Activated T-cell treated with anti-CD3 and anti-CD28 coated beads for 48 hours (primary cell): Measurements from ENCODE around the gene RRAS.

ENCODE experiments used
- DNase-seq: peaks from one replicate; pipeline ENCODE4 v3.0.0-alpha.2; 2020; ENCODE audit warnings: low read depth

Gene RRAS

DNA sequence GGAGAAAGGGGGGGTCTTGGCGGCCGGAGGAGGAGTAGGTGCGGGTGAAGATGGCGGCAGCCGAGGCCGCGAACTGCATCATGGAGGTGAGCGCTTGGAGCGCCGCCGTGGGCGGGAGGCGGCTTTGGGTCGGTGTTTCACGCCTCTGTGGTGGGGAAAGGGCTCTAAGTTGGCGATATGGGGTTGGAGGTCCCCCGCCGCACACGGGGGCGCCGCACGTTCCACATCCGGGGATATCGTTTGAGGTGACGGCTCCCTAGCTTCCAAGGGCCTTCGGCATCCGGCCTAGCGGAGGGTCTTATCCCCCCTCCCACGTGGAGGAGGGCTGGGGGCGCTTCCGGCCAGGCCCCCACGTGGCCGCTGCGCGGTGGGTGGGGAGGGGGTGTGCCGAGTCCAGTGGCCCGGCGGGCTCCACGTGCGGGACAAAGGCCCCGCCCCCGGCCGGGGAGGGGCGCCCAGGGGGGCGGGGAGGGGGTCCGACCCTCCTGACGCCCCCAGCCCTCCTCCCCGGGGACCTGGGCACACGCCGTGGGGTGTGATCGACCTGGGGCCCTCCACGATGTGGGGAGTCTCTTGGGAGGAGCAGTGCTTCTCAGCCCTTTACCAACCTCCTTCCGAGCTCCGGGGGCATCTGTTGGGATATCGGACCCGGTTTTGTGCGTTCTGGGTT is 37.4 kb upstream of the RRAS start, which contains the start of gene PRMT1:
Gene PRMT1, plus strand, starts transcription at position 41 of the 670 bp plus-strand sequence. Its CDS starts 10 bp downstream, at position 51.
- peak; percentile 53 for DNase-seq

- DNase-seq = peak; percentile 97
Measured at GRCh38 chr19:49676784-49677230, 36.9 kb upstream of the RRAS start.

- DNase-seq = no peak
Measured at GRCh38 chr19:49676136-49676783, 36.3 kb upstream of the RRAS start.

GRCh38 chr19:49672131-49672919 is 32.4 kb upstream of the RRAS start:
- peak; percentile 70 for DNase-seq

GRCh38 chr19:49669516-49669915 is 29.6 kb upstream of the RRAS start:
- no peak for DNase-seq

DNA sequence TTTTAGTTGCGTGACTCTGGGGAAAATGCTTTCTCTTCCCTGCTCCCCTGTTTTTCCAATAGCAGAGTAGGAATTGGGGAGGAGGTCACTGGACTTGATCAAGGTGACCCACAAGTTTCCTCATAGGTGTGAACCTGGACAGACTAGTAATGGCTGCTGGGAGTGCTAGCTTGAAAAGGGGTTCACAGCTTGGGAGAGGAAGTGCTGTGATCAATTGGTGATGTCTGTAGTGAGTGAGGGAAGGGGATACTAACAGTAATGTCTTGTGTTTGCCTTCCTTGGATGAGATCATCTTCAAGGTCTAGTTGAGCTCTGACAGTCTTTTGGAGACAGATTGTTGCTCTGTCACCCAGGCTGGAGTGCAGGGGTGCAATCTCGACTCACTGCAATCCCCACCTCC is 27.5 kb upstream of the RRAS start:
- DNase-seq = no peak

DNA sequence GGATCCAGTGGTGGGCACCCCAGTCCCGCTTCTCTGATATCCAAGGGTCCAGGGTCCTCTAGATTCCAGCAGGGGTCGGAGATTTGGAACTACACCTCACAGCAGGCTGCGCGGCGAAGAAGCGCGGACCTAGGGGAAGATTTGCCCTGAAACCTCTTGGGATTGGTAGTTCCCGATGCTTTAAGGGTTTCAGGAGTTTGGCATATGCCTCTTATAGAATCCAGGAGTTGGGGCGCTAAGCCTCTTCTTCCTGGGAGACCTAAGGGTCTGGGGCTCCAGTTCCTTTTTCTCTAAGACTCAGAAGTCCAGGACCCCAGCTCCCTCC is 26.1 kb upstream of the RRAS start:
- DNase-seq = no peak

DNA sequence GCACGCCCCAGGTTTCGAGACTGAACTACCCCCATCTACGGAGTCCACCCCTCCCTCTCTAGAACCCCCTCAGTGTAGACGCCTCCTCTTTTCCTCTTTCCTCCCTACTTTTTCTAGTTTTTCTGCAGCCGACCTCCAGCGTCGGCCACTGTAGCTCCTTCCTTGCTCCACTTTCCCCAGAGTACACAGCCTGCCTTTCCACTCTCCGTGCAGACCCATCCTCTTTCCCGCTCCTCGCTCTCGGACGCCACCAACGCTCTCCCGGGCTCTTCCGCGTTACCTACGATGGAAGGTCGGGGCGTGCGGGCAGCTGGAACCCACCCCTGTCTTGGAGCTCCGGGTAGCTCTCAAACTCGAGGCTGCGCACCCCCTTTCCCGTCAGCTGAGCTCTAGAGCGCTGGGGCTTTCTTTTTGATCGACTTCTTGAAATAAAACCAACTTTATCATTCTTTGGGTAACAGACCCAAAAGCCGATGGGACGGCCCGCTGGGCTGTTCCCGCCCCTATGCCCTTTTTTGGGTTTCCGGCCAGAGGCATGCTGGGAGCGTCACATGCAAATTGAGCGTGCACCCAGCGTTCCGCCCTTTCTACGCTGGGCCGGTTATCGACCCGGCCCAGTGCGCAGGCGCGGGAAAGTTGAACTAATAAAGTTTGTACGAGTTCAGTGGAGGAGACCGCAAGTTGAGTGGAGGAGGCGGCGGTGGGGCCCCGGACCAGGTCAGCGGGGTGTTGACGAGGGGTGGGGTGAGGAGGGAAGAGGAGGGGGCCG is 25.6 kb upstream of the RRAS start, which contains the start of the genes BCL2L12 and IRF3:
Gene BCL2L12, plus strand, starts transcription at position 583 of the 769 bp plus-strand sequence. CDS start 760 bp downstream, outside the sequence.
Gene IRF3, minus strand, starts transcription at position 507 of the 769 bp plus-strand sequence. CDS start 1,019 bp downstream, outside the sequence.
- peak; percentile 98 for DNase-seq

- no peak for DNase-seq
Measured at GRCh38 chr19:49665036-49665350, 25.1 kb upstream of the RRAS start.

- peak; percentile 89 for DNase-seq
Measured at GRCh38 chr19:49664171-49665035, 24.5 kb upstream of the RRAS start.

DNA sequence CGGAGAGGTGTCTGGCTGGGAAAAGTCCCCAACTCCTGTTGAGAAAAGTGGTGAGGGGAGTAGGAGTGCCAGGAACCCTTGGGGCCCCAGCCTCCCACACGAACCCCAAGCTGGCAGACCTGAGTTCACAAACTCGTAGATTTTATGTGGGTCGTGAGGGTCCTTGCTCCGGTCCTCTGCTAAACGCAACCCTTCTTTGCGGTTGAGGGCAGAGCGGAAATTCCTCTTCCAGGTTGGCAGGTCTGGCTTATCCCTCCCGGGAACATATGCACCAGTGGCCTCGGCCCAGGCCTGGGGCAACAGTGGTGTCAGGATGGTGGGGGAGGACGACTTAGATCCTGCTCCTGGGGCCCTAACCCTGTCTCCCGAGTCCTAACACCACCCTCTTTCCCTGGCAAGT is 23.3 kb upstream of the RRAS start:
- DNase-seq = no peak

- DNase-seq = no peak
Measured at GRCh38 chr19:49662011-49662410, 22.1 kb upstream of the RRAS start.

GRCh38 chr19:49660338-49660961 is 20.5 kb upstream of the RRAS start:
- DNase-seq = no peak

GRCh38 chr19:49658566-49659442 is 18.9 kb upstream of the RRAS start:
- DNase-seq = no peak

DNA sequence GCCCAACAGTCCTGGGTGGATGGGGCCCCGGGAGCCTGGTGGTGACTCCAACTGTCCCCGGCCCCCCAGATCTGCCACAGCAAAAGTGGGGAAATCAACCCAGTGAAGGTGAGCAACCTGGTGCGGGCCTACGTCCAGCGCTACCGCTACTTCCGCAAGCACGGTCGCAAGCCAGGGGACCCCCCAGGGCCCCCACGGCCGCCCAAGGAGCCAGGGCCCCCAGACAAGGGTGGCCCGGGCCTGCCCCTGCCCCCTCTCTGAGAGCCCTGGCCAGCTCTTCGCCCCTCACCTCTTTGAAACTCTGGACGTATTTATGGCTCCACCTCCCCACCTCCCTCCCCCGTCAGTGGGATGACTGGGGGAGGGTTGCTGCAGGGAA is 18.2 kb upstream of the RRAS start:
- no peak for DNase-seq

DNA sequence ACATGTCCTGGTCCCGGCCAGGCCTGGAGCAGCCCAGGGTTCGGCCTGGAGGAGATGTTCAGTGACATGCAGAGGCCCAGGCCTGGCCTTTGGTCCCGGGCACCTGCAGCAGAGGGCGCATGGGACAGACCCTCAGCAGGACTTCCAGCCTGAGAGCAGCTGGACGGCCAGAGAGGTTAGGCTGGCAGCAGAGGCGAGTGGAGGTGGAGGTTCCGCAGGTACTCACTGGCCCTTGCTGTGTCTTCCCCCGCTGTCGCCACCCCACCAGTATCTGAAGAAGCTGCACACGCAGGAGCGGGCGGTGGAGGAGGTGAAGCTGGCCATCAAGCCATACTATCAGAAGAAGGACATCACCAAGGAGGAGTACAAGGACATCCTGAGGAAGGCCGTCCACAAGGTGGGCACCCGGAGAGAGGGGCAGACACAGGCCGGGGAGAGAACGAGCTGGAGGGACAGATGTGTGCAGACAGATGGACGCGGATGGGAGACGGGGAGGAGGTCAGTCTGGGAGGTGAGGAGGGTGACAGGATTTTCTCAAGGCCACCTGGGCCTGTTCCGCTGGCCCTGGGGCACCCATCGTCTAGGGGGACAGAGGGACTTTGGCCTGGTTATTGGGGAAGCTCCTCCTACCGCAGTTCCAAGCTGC is 17.7 kb upstream of the RRAS start:
- DNase-seq = no peak

- no peak for DNase-seq
Measured at GRCh38 chr19:49656456-49657109, 16.6 kb upstream of the RRAS start.

DNA sequence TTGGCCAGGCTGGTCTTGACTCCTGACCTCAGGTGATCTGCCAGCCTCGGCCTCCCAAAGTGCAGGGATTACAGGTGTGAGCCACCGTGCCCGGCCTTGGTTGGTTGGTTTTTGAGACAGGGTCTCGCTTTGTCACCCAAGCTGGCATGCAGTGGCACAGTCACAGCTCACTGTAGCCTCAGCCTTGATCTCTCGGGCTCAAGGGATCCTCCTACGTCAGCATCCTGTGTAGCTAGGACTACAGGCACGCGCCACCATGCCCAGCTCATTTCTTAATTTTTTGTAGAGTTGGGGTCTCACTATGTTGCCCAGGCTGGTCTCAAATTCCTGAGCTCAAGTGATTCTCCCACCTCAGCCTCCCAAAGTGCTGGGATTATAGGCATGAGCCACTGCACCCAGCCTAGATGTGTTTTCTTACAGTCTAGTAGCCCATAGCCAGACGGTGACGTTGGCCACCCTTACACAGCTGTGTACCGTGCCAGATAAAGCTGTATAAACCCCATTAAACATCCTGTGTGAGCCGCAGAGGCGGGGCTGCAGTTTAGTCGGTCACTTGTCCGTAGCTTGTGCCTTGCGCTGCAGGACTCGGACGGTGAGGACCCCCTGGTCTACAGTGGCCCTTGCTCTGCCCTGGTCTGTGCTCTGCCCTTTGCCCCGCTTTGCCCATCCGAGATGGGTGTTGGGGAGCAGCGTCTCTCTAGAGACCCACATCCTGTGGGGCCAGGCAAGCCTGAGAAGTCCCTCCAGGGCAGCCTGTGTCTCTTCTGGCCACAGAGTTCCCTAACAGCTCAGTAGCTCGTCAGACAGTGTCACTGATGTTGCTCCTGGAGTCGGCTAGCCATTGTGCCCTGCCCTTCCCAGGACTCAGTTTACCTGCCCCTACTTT is 15.9 kb upstream of the RRAS start:
- no peak for DNase-seq
